Bronchial epithelial cell (primary cell): ENCODE data around the gene SETDB1. TPM values are rescaled to one million over a fixed set of nuclear protein-coding genes. Genes with fewer than 3 reads are reported as not detected.

Source experiments
- DNase-seq: peaks from one replicate; pipeline ENCODE4 v3.0.0-alpha.2; 2010; ENCODE audit warnings: low read depth
- FAIRE-seq: peaks from 2 replicates; lab custom pipeline; 2011; peaks lifted over from hg19 to GRCh38; lab: Jason Lieb, UNC
- H3K27me3 ChIP-seq: 2 replicates; pipeline ENCODE4 v1.5.1; 2011; ENCODE audit warnings: low read length; ENCODE audit not compliant: control insufficient read depth, insufficient read depth
- H3K36me3 ChIP-seq: 2 replicates; pipeline ENCODE4 v1.5.1; 2011; ENCODE audit warnings: low read length; ENCODE audit not compliant: control insufficient read depth, insufficient read depth
- H3K4me3 ChIP-seq: 2 replicates; pipeline ENCODE4 v1.5.1; 2011; ENCODE audit warnings: mild to moderate bottlenecking, low read depth, low read length, control low read depth
- CTCF ChIP-seq: IDR thresholded peaks from 2 replicates; pipeline ENCODE4 v1.5.1; 2011; ENCODE audit warnings: mild to moderate bottlenecking, moderate library complexity, low read length, control low read depth, inconsistent platforms; ENCODE audit not compliant: insufficient read depth, severe bottlenecking
- total RNA-seq: library from RNA; depleted of rRNA; stranded (reverse); fragments of >200 nt; gene quantifications from 2 replicates; pipeline ENCODE4 v1.2.1, GENCODE V29; 2014

SETDB1 gene
- total RNA-seq, 1 donor from 2014 or later = 24.0 TPM

DNA sequence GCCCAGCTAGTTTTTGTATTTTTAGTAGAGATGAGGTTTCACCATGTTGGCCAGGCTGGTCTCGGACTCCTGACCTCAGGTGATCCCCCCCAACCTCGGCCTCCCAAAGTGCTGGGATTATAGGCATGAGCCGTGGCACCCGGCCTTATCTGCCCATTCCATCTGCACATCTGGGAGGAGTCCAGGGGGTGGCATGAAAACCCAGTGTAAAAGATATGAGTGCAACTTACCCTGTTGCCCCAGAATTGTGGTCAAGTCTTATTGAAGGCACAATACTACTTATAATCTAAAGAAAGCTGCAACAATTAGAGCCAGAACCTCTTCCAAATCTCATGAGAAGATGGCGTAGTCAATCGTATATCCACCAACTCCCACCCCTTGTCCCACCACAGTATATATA, 20.9 kb upstream of the SETDB1 start:
- no peak overlapping the region for H3K4me3 ChIP-seq
- FAIRE-seq = no peak
- DNase-seq = no peak
- TF ChIP-seq CTCF = no peak
- no peaks in the 10 kb centered on the region for H3K27me3 ChIP-seq
- no peaks in the 10 kb centered on the region for H3K36me3 ChIP-seq

DNA sequence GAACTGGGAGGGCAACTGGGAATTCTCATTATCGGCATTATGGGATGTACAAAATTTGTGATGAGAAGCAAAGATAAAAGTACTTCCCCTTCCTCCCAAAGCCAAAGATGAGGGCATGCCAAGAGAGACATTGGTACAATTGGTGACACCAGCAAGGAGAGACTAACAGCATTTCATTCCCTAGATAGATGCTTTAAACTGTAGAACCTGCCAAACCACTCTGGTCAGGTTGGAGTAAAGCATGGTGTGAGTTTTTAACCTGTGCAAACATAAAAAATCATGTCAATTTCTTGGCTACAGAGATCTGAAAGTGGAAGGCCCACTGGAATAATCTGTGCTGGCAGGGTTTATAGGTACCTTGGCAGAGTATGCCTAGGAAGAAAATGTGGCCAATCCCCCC, 19.8 kb upstream of the SETDB1 start:
- FAIRE-seq (no peak), DNase-seq (no peak)
- no peak for TF ChIP-seq CTCF
- Histone ChIP-seq H3K4me3 (no peak overlapping the region), H3K36me3 (no peaks in the 10 kb centered on the region), H3K27me3 (no peaks in the 10 kb centered on the region)

DNA sequence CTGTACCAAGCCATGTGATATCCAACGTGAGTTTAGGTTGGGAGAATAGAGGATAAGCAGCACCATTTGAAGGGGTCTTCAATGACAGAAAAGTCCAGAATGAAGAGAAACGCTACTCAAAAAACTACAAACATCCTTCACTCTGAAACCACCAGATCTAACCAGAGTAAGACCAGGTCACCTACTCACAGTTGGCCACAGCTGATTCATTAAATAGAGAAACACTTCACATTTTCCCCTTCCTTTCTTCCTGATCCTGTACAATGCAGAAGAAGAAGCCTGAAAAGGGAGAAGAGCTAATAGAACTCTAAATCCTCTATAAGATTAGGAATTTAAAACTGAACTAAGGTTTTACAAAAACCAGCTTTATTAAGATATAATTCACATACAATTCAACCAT, 19.4 kb upstream of the SETDB1 start:
- no peak for TF ChIP-seq CTCF
- no peak for FAIRE-seq
- no peak for DNase-seq
- no peak overlapping the region for H3K4me3 ChIP-seq
- no peaks in the 10 kb centered on the region for H3K27me3 ChIP-seq
- no peaks in the 10 kb centered on the region for H3K36me3 ChIP-seq

DNA sequence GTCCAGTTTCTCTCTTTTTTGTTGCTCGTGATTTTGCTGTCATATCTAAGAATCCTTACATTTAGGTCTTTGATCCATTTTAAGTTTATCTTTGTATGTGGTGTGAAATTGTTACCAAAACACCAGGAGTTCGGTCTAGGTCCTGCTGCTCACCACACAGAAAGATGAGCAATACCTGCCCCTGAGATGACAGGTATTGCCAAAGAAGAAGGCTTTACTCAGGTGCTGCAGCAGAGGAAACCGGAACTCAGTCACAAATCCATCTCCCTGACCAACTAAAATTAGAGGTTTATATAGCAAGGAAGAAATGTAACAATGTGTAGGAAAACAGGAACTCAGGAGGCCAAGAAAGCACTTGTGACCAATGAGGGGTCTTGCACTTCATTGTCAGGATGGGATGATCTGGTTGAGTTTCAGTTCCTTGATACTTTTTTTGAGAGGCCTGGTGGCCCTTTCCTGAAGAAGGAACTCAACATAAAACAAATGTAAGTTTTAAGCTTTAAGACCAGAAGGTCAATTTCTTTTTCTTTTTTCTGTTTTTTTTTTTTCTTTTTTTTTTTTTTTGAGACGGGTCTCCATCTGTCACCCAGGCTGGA, 16.5 kb upstream of the SETDB1 start:
- TF ChIP-seq CTCF = no peak
- Histone ChIP-seq H3K36me3 (no peaks in the 10 kb centered on the region), H3K4me3 (no peak overlapping the region), H3K27me3 (no peaks in the 10 kb centered on the region)
- FAIRE-seq = no peak
- no peak for DNase-seq

DNA sequence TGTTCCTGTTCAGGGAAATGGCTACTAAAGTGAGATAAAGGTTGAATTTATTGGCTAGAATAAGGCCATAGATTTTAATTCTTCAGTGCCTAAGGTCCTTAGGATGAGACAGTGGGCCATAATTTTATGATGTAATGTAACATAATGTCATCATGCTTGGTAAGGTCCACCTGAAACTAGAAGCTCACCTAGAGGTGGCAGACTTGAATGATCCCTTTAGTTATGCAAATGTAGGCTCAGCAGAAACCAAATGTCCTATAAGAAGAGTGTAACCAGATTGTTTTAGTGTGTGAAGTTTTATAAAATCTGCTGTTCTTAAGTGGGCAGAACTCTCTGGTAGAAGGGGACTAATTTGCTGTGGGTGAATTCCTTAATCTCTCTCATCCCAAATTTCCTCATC, 13.5 kb upstream of the SETDB1 start:
- TF ChIP-seq CTCF = no peak
- Histone ChIP-seq H3K36me3 (no peaks in the 10 kb centered on the region), H3K4me3 (no peak overlapping the region), H3K27me3 (no peaks in the 10 kb centered on the region)
- FAIRE-seq (no peak), DNase-seq (no peak)

GRCh38 chr1:150917387-150917786, 8.8 kb upstream of the SETDB1 start:
- Histone ChIP-seq H3K36me3 (no peaks in the 10 kb centered on the region), H3K27me3 (no peaks in the 10 kb centered on the region), H3K4me3 (no peak overlapping the region)
- no peak for TF ChIP-seq CTCF
- FAIRE-seq = no peak
- DNase-seq = no peak
